GM12878 (cell line): Measurements from ENCODE around the gene ARHGAP40. TPM values are rescaled to one million over a fixed set of nuclear protein-coding genes. Genes with fewer than 3 reads are reported as not detected.

Experiments
- ATAC-seq: fragments of 200-7000 bp; cut with Tn5 transposase; 3 replicates; pipeline ENCODE4 v1.9.1; 2020; ENCODE audit warnings: mild to moderate bottlenecking, moderate library complexity
- BruUV-seq: library from RNA; stranded (reverse); fragments of 400-500 nt; replicated peaks from 2 replicates; lab custom pipeline; 2021; lab: Mats Ljungman, UMichigan
- CTCF ChIA-PET: fragments of 300-600 bp; sonication (Branson Sonifier 250); formaldehyde crosslinking; extraction: SDS; loops from one replicate; lab custom pipeline; 2021; ENCODE audit warnings: inconsistent platforms; lab: Yijun Ruan, JAX
- POLR2A ChIA-PET: fragments of 350-600 bp; formaldehyde crosslinking; extraction: SDS; loops from one replicate; lab custom pipeline; 2021; ENCODE audit warnings: inconsistent platforms; lab: Charles Lee
- RAD21 ChIA-PET: fragments of 300-600 bp; sonication (Branson Sonifier 250); formaldehyde crosslinking; loops from one replicate; lab custom pipeline; 2023; ENCODE audit warnings: antibody characterized with exemption; ENCODE audit not compliant: unreplicated experiment; lab: Charles Lee
- SMC1A ChIA-PET: fragments of 300-600 bp; sonication (Branson Sonifier 250); formaldehyde crosslinking; loops from one replicate; lab custom pipeline; 2023; ENCODE audit not compliant: unreplicated experiment, uncharacterized antibody; lab: Charles Lee
- DNase-seq: peaks from one replicate; pipeline ENCODE4 v3.0.0-alpha.2; 2011; ENCODE audit warnings: low read depth, low spot score
- FAIRE-seq: peaks from 3 replicates; lab custom pipeline; 2011; peaks lifted over from hg19 to GRCh38; lab: Jason Lieb, UNC
- H2AFZ ChIP-seq: 2 replicates; pipeline ENCODE4 v1.6.0; 2011; ENCODE audit warnings: low read depth, low read length, control low read depth; ENCODE audit not compliant: control insufficient read depth
- H3K27ac ChIP-seq: 2 replicates; pipeline ENCODE4 v1.5.1; 2011; ENCODE audit warnings: control low read depth; ENCODE audit not compliant: control insufficient read depth, insufficient read depth
- H3K27me3 ChIP-seq, 2 experiments: replicated peaks in 1 of 2; 2 replicates each; pipeline versions ENCODE4 v1.6.0 to v1.6.1; 2011; ENCODE audit warnings: low read length in 1 of 2; ENCODE audit not compliant: control insufficient read depth in 2 of 2, insufficient read depth in 2 of 2
- H3K36me3 ChIP-seq, 2 experiments: 2 replicates each; pipeline ENCODE4 v1.5.1; 2011; ENCODE audit warnings: low read length in 1 of 2; ENCODE audit not compliant: control insufficient read depth in 2 of 2, insufficient read depth in 2 of 2
- H3K4me1 ChIP-seq: 2 replicates; pipeline ENCODE4 v1.6.1; 2011; ENCODE audit warnings: mild to moderate bottlenecking, low read length, moderate library complexity, mixed read lengths; ENCODE audit not compliant: control insufficient read depth, insufficient read depth
- H3K4me2 ChIP-seq: 2 replicates; pipeline ENCODE4 v1.6.0; 2011; ENCODE audit warnings: control low read depth; ENCODE audit not compliant: control insufficient read depth, insufficient read depth
- H3K4me3 ChIP-seq: fragments of 200-600 bp; sonication (generic); 2 replicates; pipeline ENCODE4 v1.5.1; 2016
- H3K79me2 ChIP-seq: 2 replicates; pipeline ENCODE4 v1.6.0; 2011; ENCODE audit warnings: low read length; ENCODE audit not compliant: control insufficient read depth, insufficient read depth
- H3K9ac ChIP-seq: 2 replicates; pipeline ENCODE4 v1.8.0; 2011; ENCODE audit warnings: low read length, control low read depth, mixed read lengths; ENCODE audit not compliant: control insufficient read depth, insufficient read depth
- H3K9me3 ChIP-seq: replicated peaks from 3 replicates; pipeline ENCODE4 v1.5.1; 2011; ENCODE audit warnings: mild to moderate bottlenecking, low read length; ENCODE audit not compliant: control insufficient read depth, insufficient read depth
- H4K20me1 ChIP-seq: 2 replicates; pipeline ENCODE4 v1.6.0; 2011; ENCODE audit not compliant: control insufficient read depth, insufficient read depth
- BCL11A ChIP-seq: IDR thresholded peaks from 2 replicates; pipeline ENCODE4 v1.6.1; 2011; ENCODE audit warnings: low read depth, low read length
- BRCA1 ChIP-seq: IDR thresholded peaks from 2 replicates; pipeline ENCODE4 v1.6.1; 2011; ENCODE audit warnings: low read depth, low read length, improper control_type of control experiment
- ESRRA ChIP-seq: IDR thresholded peaks from 2 replicates; pipeline ENCODE4 v1.6.1; 2012; ENCODE audit warnings: mild to moderate bottlenecking, low read length, improper control_type of control experiment
- ETV6 ChIP-seq, 2 experiments: fragments of 450-650 bp in 1 of 2; IDR thresholded peaks in 1 of 2; conservative IDR thresholded peaks in 1 of 2; 2 replicates each; pipeline ENCODE4 v1.6.1; 2014; ENCODE audit warnings: antibody characterized with exemption in 1 of 2, borderline replicate concordance in 1 of 2, low read depth in 1 of 2, mild to moderate bottlenecking in 1 of 2, moderate library complexity in 1 of 2
- EZH2 ChIP-seq: IDR thresholded peaks from 2 replicates; pipeline ENCODE4 v1.6.1; 2012; ENCODE audit warnings: low read depth, mild to moderate bottlenecking, control low read depth, inconsistent platforms, low read length, borderline replicate concordance; ENCODE audit not compliant: control insufficient read depth
- HCFC1 ChIP-seq: fragments of 150-350 bp; IDR thresholded peaks from 2 replicates; pipeline ENCODE4 v1.6.1; 2014; ENCODE audit warnings: low read length
- MYC ChIP-seq: IDR thresholded peaks from 2 replicates; pipeline ENCODE4 v1.6.1; 2011; ENCODE audit warnings: mild to moderate bottlenecking, low read length, moderate library complexity, inconsistent platforms; ENCODE audit not compliant: insufficient read depth, insufficient replicate concordance, insufficient read length, severe bottlenecking
- TCF12 ChIP-seq: IDR thresholded peaks from 2 replicates; pipeline ENCODE4 v1.6.1; 2011; ENCODE audit warnings: low read depth, mild to moderate bottlenecking, low read length
- YY1 ChIP-seq: IDR thresholded peaks from 2 replicates; pipeline ENCODE4 v1.6.1; 2011; ENCODE audit warnings: low read depth, mild to moderate bottlenecking, low read length
- ZNF217 ChIP-seq: fragments of 450-650 bp; IDR thresholded peaks from 2 replicates; pipeline ENCODE4 v1.6.1; 2017; ENCODE audit warnings: antibody characterized with exemption, mild to moderate bottlenecking
- WGBS: methylation state at CpG from one replicate; pipeline ENCODE4 v1.1.6; 2016; ENCODE audit warnings: low lambda C conversion rate; ENCODE audit not compliant: insufficient replicate concordance, insufficient coverage; ENCODE audit errors: missing lambda C conversion rate; 5-methylcytosine and 5-hydroxymethylcytosine counted together
- in situ Hi-C: fragments of 300-500 bp; cut with MboI; formaldehyde crosslinking; loops from 9 replicates; pipeline ENCODE4 v1.14.3; 2018; ENCODE audit warnings: mixed read lengths
- intact Hi-C: fragments of 100-400 bp; cut with micrococcal nuclease; formaldehyde crosslinking; loops from one replicate; pipeline ENCODE4 v1.14.2; 2022; ENCODE audit not compliant: unreplicated experiment
- polyA plus RNA-seq, 11 experiments: library from polyadenylated mRNA; depleted of rRNA in 4 of 11; unstranded in 6 of 11; stranded (reverse) in 5 of 11; fragments of >200 nt; fragmentation: Nextera tagmentation in 4 of 11; fragmentation: Illumina TruSeq in 1 of 11; extraction: Ambion mirVana in 4 of 11; extraction: Trizol in 1 of 11; gene quantifications; 1 replicate in 1 of 11; 2 replicates in 10 of 11; pipeline versions ENCODE4 v1.2.1 to v1.2.3, GENCODE V29; 2011 to 2016; ENCODE audit warnings: inconsistent platforms in 2 of 11, missing spikeins in 2 of 11, low read depth in 1 of 11
- total RNA-seq, 4 experiments: library from RNA; depleted of rRNA in 3 of 4; stranded (reverse); fragments of >200 nt in 3 of 4; fragmentation: Illumina TruSeq in 1 of 4; extraction: Trizol in 1 of 4; gene quantifications; 2 replicates each; pipeline versions ENCODE4 v1.2.1 to v1.2.3, GENCODE V29; 2013 to 2021

ARHGAP40 gene
- total and polyA plus RNA-seq, 10 of the 15 experiments (the other 5 are each of a cell fraction or from before 2014, with no cell fraction given): 0.06 to 0.07 TPM; not detected in 8

DNA sequence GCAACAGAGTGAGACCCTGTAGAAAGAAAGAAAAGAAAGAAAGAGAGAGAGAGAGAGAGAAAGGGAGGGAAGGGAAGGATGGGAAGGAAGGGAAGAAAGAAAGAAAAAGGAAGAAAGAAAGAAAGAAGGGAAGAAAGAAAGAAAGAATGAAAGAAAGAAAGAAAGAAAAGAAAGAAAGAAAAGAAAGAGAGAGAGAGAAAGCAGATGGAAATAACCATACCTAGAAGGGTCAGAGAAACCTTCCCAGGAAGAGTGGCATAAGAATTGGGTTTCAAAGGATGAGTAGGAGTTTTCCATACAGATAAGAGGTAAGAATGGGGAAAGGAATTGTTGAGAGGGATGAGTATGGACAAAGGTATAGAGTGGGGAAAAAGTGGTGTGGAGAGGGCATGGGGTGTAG lies 68.1 kb downstream of the ARHGAP40 start (continued):
- no peak for TF ChIP-seq BCL11A
- TF ChIP-seq, all 136 proteins: peak for 0

- Histone ChIP-seq H2AFZ (no peak overlapping the region), H4K20me1 (no peaks in the 10 kb centered on the region), H3K27ac (no peak overlapping the region), H3K9me3 (no peaks in the 10 kb centered on the region; the same call in 2 of the 3 replicates), H3K9ac (no peak overlapping the region), H3K79me2 (no peaks in the 10 kb centered on the region)
- POLR2A ChIA-PET: interaction anchor here (0.7 kb wide), 1 partner anchor 8 kb away, joined by 3 read pairs; no protein-coding TSS in a partner anchor
- intact Hi-C loops: no loop called here
- CTCF ChIA-PET: no interaction called here
- RAD21 ChIA-PET: no interaction called here
- no peak for FAIRE-seq
- no peak for ATAC-seq
- TF ChIP-seq YY1 (no peak), EZH2 (no peak), BRCA1 (no peak), TCF12 (no peak), ETV6 (conservative IDR thresholded peaks at IDR 0.05 in 1 of 2, IDR thresholded peaks at IDR 0.05 in 1 of 2; ENCODE audit: borderline replicate concordance in 1 of 2, low read depth in 1 of 2) (no peak), ESRRA (no peak), MYC (no peak), ZNF217 (no peak), HCFC1 (no peak)
- TF ChIP-seq, all 136 proteins: peak for 0
- H3K4me1 ChIP-seq: peaks cover 4% of the 10 kb centered on the region; the same call in 1 of the 2 replicates
- H3K4me3 ChIP-seq: no peak overlapping the region
- WGBS: 38% methylated on average over 3 of the region's 3 CpGs
- H3K36me3 ChIP-seq: no peaks in the 10 kb centered on the region
- no TSS peak for BruUV-seq
- SMC1A ChIA-PET: no interaction called here
- H3K27me3 ChIP-seq: peaks cover 2 to 12% of the 10 kb centered on the region in 2 experiments
- H3K4me2 ChIP-seq: no peak overlapping the region
- no peak for DNase-seq
- in situ Hi-C loops: no loop called here
Measured at GRCh38 chr20:38670786-38671185, 69.2 kb downstream of the ARHGAP40 start.
